HUDEP-2 (cell line): ENCODE results near the gene SPDYE4.
"Not testable (repeated sequence)": the region's sequence is repeated elsewhere in the genome, so short reads cannot be mapped to it uniquely, and the experiment has no call there.

ENCODE experiments used
- DNase-seq, 76 experiments: peaks; one replicate each; lab custom pipeline; 2025; ENCODE audit not compliant: unreplicated experiment in 76 of 76; lab: John Stamatoyannopoulos, UW

Gene SPDYE4, protein sequence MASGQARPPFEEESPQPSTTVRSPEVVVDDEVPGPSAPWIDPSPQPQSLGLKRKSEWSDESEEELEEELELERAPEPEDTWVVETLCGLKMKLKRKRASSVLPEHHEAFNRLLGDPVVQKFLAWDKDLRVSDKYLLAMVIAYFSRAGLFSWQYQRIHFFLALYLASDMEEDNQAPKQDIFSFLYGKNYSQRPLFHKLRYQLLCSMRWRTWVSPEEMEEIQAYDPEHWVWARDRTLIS

DNA sequence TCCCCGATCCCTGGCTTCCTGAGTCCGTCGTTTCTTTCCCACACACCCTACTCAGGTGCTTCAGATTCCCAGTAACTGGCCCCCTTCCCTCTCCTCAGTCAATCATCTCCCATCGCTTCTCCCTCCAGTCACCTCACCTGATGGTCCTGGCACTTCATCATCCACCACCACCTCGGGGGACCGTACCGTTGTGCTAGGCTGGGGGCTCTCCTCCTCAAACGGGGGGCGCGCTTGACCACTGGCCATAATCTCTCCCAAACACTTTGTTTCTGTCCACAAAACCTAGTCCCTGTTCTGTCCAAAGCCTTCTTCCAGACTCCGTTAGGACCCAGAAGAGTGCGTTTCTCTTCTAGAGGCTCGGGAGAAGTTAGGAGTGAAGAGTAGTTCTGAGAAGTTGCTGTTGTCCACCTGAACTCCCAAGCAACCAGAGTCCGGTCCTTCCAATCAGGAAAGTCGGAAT lies at the start of gene SPDYE4:
Gene SPDYE4 (minus strand): TSS at position 410 of the 460 bp plus-strand sequence. CDS start 164 bp downstream, at position 246.
- DNase-seq: no peak

DNA sequence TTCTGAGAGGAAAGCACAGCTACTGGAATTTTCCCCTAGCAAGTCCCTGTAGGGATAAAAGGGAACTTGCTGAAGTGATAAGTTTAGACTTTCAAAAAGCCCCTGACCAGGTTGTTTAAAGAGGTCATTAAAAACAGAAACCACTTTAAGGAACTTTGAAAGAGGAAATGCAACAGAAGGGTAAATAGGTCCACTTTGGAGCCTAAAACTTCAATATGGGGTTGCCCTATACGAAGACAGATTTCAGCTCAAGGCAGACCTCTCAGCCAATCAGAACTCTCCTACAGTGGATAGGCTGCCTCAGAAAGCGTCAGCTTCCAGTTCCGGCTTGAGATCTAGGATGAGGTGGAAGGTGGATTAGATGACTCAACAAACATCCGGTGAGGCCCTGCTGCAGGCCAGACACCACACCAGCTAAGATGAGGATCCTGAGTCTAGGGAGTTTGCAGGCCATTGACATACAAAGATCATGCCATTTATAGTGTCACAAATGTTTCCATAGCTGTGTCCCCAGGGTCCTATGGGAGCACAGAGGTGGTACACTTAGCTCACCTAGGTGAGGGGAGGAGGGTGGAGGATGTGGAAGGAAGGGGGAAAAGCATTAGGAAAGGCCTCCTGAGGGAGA lies 48.7 kb upstream of the SPDYE4 start:
- no peak for DNase-seq

DNA sequence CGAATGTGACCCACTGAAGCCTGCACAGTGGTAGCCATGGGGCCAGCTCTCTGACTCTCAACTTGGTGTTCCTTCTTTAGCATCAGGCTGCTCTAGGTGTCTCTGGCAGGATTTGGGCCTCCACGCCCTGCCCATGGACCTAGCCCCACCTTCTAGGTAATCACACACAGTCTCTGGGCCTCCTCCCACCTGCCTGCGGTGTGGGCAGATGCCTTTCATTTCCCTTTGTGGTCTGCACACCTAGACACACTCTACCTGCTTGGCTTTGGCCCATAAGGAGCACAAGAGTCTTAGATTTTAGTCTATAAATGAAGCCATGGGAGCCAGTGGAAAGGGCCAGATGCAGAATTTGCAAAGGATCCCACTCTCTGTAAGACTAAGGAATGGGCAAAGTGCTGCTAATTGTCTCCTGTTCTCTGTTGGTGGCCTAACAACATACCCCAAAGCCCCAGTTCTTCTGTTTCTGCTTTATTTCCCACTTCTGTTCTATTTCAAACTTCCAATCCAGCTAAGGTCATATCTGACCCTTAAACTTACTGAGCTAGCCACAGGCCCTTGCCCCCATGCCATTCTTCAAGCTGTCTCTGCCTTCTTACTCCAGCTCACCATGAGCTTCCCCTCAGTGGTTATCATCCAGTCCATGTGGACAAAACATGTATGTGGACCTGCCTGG lies 48.0 kb upstream of the SPDYE4 start:
- no peak for DNase-seq

DNA sequence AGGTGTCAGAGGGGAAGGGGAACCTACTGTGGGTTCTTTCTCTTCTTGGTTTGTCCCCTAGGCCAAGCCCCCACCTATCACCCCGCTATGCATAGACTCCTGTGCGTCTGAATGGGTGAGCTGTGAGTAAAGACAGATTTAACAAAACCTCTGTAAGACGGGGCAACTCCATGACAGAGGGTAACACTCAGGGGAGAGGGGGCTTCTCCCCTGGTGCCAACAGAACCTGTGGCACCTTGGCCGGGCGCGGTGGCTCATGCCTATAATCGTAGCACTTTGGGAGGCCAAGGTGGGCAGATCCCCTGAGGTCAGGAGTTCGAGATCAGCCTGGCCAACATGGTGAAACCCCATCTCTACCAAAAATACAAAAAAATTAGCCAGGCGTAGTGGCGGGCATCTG lies 47.0 kb upstream of the SPDYE4 start:
- not testable (repeated sequence) for DNase-seq

DNA sequence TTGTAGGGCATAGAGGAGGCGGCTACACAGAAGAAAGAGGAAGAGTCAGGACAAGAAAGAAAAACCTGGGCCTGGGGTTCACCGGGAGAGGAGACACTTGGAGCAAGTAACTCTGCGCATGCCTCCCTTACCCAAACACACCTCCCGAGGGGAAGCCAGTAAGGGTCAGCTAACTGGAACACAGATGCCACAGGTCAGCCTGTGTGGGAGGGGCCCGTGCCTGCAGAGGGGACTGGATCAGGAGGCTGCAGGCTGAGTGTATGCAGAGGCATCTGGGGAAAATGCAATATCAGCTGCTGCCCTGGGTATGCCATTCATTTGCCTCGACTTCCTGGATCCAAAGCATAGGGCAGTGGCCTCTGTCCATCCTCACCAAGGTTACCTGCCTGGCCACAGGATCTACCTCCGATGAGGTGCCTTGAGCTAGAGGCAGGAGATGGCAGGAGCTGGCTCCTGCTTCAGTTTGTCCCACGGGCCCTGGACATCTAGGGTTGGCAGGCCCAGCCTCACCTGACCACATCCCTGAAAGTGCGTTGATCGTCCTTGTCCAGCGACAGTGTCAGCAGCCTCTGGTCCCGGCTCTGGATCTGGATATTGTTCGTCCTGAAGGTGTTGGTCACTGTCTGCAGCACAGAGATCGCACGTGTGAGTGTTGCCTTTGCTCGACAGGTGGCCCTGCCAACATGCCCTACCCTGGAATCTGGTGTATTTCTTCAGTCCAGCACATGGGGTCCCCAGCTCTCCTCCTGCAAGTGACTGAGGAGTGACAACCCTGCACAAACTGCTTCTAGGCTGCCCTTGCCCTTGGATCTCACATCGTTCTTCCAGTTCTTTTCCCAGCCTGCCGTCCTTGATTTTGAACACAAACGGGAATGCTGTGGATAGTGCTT lies 45.4 kb upstream of the SPDYE4 start:
- peak in 2 of 76 experiments; percentile 1 to 5 for DNase-seq

DNA sequence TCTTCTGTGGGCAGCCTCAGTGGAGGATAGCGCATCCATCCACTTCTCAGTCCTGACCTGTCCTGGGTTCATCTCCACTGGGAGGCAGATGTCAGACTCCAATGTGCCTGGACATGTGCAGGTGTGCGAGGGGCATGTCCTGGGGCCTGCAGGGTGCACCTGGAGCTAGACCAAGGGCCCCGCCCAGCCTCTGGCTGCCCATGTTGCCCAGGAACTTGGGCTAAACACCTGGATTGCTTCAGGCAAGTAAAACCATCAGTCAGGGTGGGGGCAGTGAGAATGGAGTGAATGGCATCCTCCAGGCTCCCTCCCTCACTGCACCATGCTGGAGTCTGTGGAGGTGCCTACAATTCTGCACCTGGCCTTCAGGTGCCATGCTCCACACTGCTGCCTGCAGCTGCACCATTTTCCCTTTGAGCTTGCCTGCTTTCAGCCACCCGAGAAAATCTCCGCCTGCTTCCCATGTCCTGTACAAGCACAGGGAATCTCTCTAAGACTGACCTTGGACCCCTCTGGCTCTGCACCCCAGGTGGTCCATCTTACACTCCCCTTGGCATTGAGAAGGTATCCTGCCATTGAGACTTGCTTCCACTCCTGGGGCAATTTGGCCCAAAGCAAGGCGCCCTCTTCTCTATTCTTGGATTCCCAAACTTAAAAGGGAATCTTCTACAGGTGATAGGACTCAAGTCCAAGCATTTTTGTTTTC lies 42.9 kb upstream of the SPDYE4 start:
- DNase-seq: no peak

DNA sequence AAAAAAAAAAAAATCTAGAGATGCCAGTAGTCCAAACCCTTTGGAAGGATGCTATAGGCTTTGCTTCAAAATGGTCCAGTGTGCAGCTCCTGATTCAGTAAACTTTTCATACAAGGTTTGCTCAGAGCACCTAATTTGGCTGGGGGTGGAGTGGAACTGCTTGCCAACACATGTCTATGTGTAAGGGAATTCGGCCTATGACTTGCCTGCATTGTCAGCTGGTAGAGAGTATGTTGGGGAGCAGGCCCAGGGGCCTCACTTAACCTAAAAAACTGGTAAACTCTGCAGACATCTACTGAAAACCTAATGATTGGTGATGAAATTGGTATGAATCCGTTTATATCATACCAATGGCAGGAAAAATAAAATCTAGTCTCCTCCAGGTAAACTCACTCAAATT lies 42.3 kb upstream of the SPDYE4 start:
- DNase-seq: no peak

DNA sequence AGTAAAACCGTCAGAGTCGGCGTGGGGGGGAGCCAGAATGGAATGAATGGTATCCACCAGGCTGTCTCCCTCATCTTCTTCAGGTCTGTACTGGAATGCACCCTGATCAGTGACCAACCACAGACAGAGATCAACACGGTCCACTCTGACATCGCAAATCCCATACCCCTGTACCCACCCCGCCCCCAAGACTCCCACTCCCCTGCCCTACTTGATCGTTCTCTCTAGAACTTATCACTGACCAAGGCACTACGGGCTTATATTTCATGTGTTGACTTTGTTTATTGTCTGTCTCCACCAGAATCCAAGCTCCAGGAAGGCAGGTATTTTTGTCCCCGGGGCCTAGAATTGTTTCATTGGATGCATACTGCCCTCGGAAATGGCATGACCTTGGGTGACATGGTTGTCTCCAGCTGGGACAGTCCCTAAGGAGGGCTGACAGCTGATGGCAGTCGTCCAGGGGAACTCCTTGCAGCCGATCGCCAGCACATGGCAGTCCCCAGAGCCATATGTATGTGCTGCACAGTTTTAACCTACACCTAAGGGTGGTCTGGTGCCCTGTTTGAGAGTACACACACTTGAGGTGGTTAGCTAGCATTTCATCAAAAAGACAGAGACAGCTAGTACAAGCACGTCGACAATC lies 41.3 kb upstream of the SPDYE4 start:
- DNase-seq: no peak

DNA sequence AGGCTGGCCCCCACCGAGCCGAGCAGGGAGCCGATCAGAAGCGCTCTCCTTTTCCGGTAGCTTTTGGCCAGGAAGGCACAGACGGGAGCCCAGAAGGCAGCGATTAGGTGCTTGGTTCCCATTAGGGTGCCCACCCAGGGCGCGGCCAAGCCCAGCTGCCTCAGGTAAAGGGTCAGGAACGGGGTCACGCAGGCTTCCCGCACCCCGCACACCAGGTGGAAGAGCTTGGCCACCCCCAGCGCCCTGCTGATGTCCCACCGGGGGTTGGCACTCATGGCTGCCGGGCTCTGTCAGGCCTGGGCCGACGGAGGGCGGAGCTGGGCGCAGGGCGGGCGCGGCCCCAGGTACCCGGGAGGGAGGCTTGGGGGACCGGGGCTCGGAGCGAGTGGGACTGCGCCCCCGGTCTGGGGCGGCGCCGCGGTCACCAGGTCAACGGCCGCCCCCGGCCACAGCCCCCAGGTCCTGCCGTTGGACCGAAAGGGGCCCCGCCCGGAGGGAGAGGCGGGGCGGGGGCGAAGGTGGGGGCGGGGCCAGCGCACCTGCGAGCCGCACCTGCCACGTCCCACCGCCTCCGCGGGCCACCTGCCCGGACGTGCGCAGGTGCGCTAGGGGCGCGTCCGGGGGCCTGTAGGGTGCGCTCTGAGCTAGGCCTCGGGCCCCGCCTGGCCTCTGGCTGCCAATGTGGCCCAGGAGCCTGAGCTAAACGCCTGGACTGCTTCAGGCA lies 40.7 kb upstream of the SPDYE4 start, which contains the start of gene MFSD6L:
Gene MFSD6L (minus strand): TSS at position 520 of the 724 bp plus-strand sequence. CDS start 245 bp downstream, at position 275.
- DNase-seq: no peak

DNA sequence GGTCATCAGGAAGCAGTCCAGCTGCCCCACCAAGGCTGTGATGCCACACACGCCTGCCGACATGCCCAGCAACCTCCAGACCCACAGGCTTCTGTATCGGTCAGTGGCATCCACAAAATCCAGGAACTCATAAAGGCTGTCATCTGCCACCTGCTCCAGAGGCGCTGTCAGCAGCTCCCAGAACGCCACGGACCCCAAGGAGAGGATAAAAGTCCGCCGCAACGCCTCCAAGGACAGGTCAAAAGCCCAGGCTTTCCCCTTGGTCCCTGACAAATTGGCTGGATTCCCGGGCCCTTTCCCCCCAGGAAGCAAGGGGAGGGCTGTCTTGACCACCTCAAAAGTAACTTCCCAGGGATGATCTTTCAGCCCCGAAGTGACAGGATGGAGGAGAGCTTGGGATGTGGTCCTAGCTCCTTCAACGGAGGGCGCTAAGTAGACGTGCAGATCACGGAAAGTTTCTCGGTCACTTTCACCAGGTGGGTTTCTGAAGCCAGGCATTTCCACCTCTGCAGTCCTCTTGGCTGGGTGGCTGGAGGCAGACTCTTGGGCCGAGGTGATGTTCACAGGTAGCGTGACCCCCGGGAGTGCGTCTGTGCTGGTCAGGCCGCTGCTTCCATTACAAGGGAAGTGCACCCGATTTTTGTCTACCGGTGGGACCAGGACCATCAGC lies 40.0 kb upstream of the SPDYE4 start:
- no peak for DNase-seq

DNA sequence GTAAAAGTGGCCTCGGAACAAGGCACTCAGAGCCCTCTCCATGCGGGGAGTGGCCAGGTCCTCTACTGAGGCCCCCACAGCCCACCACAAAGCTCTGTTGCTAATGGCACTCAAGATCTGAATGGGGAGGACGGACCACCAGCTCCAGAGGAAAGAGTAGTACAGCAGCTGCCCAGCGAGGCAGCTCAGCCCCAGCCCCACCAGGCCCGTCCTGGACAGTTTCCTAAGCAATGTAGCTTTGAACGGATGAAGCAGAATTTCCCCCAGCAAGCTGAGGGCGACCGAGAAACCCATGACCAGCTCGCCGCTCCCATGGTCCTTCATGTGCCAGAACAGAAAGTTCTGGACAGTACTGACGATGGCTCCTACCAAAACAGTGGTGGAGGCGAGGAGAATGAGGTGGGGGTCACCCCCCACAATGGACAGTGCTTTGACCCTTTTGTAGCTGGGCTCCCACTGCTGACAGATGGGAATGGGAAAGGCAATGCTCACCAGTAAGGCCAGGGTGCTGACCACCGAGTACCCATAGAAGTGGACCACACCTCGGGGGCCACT lies 39.4 kb upstream of the SPDYE4 start:
- DNase-seq: no peak

DNA sequence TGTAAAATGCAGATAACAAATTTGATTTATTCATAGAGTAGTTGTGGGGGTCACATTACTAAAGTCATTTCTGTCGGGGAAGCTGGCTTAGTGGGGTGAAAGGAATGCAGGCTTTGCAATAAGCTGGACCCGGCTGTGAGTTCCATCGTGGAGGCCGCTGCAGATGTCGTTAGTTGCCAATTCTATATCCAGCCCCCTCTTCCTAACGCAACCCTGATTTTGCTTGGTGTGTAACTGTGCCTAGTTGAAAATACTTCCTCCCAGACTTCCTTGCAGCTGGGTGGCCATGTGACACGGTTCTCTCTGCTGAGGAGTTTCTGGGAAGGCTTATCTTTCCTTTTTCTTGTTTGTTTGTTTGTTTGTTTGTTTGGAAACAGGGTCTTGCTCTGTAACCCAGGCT lies 36.3 kb upstream of the SPDYE4 start:
- DNase-seq: no peak

DNA sequence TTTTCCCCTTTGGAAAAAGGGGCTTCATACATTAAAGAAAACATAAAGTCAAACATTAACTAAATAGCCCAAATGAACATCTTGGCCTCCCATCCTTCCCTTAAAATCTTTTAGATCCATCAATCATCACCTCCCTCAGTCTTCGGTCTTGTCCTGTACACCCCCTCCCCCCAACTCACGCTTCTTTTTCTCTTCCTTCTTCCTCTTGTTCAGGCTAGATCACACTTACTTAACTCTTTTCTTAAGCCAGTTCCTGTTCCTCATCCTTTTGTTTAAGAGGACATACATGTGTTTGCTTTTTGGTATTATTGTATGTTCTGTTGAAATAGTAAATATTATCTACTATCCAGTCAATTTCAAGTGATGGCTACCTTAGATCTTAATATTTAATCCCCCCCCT lies 35.3 kb upstream of the SPDYE4 start:
- no peak for DNase-seq

DNA sequence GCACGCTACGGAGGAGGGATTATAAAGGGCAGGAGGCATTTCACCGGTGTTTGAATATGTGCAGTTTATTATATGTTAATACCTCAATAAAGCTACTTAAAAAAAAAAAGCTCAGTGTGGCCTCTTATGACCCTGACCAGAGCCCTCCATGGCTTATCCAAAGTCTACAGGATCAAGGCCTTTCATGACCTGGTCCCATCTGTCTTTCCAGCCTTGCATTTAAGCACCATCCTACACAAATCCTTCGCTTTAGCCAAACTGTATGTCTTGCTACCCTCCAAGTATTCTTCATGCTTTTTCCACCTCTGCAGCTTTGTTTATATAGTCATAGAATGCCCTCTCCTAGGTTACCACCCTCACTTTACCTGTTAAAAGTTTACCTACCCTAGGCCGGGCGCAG lies 34.3 kb upstream of the SPDYE4 start:
- no peak for DNase-seq

DNA sequence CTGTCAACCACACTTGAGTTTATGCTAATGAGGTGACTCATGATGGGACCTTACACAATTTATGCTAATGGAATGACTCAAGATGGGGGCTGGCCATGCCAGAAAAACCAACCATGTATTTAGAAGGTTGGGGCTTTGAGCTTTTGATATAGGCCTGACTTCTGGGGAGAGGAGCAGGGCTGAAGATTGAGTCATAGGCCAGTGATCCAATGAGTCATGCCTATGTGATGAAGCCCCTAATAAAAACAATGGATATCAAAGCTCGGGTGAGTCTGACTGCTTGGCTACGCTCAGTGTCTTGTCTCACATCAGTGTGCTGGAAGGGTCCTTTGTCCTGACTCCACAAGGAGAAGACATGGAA lies 33.5 kb upstream of the SPDYE4 start:
- DNase-seq: no peak

DNA sequence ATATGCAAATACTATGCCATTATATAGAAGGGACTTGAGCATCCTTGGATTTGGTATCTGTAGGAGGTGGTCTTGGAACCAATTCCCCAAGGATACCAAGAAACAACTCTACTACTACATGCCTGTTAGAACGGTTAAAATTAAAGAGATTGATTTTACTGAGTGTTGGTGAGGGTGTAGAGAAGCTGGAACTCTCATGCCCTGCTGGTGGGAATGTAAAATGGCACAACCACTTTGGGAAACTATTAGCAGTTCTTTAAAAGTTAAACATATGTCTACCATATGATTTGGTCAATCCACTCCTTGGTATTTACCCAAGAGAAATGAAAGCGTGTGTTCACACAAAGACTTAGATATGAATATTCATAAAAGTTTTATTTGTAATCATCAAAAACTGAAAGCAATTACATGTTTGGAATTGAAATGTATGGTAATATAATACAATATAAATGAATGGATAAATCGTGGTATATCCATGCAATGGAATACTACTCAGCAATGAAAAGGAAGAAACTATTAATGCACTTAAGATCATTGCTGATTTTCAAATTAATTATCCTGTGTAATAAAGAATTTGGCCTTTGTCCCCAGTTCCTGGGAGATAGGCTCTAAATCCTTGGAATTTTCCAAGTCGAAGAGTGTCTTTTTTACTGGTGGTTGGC lies 33.0 kb upstream of the SPDYE4 start:
- DNase-seq: no peak

DNA sequence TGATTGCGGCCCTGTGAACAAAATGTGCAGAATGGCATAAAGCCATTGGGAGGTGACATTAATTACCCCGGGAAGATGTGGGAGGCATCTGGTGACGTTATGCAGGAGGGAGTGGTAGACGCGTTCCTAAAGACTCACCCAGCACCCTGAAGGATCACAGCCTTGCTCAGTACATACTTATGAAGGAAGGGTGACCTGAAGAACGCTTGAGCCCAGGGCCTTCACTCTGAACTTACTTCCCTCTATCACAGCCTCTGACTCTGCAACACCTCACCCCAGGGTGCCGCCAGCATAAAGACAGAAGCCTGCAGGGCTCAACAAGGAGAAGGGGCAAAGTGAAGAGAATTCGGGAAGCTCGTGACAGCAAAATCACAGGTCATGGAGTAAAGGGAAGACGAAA lies 31.4 kb upstream of the SPDYE4 start:
- no peak for DNase-seq

DNA sequence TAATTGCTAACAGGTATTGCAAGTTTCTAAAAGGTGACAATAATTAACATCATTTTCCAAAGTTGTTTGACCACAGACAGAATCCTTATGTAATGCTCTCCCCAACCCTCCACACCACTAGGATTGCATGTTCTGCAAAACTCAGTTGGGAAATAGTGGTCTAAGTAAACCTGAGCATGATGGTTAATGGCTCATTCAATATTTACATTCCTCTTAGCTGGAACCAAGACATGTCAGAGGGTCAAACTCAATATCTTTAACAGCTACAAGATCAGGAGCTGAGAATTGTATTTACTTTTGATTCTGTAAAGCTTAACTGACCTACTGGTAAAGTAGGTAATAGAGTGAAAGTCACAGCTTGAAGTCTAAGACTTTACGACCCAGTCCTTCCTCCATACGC lies 30.7 kb upstream of the SPDYE4 start:
- DNase-seq: no peak
